HG03108 (cell line): ENCODE data around the gene SLC30A5.

Source experiments
- ATAC-seq: cut with Tn5 transposase; IDR thresholded peaks from one replicate; pipeline ENCODE4 v1.9.1; 2021; ENCODE audit warnings: moderate library complexity; ENCODE audit not compliant: unreplicated experiment

The SLC30A5 gene

DNA sequence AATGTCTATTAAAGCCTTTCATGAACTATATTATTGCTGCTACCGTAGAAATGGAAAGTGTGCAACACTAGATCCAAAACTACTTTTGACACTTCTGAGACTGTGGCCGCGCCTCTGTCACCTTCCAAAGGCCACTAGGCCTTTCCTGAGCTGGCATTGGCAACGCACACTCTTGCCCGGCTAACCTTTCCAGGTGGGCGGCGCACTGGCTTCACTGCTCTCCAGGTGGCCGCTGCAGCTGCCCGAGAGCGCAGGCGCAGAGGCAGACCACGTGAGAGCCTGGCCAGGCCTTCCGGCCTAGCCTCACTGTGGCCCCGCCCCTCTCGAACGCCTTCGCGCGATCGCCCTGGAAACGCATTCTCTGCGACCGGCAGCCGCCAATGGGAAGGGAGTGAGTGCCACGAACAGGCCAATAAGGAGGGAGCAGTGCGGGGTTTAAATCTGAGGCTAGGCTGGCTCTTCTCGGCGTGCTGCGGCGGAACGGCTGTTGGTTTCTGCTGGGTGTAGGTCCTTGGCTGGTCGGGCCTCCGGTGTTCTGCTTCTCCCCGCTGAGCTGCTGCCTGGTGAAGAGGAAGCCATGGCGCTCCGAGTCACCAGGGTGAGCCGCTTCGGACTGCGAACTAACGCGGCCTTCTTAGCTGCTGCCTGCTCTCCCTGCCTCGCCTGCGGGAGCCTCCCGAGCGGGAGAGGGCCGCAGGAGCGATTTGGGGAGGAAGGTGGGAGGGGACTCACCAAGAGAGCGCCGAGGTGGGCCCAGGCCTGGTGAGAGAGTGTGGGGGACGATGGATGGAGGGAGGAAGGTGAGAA lies 73.1 kb downstream of the SLC30A5 start, which contains the start of gene CCNB1:
CCNB1 (plus strand) TSS at position 465 of the 807 bp plus-strand sequence; CDS start at position 578, 113 bp downstream.
- peak; percentile 100 for ATAC-seq

DNA sequence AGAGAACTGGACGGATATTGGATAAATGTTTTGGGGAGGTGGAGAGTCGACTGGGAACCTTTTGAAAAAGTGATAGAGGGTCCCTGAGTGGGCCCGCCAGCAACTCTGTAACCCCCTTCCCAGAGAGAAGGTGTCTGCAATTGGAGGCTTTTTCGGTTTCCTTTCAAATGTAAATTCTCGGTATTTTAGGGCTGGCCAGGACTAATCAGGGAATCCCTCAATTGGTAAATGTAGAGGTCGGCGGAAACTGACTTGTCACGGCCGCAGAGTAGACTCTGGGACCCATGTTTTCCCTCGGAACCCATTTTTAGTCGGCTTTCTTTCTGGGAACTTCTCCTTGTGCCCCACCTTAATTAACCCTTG lies 73.7 kb downstream of the SLC30A5 start:
- ATAC-seq, result no peak

DNA sequence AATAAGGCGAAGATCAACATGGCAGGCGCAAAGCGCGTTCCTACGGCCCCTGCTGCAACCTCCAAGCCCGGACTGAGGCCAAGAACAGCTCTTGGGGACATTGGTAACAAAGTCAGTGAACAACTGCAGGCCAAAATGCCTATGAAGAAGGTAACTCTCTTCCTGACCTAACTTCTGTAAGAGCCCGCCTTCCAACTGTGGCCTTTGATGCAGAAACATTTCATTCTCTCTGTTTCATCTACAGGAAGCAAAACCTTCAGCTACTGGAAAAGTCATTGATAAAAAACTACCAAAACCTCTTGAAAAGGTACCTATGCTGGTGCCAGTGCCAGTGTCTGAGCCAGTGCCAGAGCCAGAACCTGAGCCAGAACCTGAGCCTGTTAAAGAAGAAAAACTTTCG lies 74.1 kb downstream of the SLC30A5 start:
- no peak for ATAC-seq

DNA sequence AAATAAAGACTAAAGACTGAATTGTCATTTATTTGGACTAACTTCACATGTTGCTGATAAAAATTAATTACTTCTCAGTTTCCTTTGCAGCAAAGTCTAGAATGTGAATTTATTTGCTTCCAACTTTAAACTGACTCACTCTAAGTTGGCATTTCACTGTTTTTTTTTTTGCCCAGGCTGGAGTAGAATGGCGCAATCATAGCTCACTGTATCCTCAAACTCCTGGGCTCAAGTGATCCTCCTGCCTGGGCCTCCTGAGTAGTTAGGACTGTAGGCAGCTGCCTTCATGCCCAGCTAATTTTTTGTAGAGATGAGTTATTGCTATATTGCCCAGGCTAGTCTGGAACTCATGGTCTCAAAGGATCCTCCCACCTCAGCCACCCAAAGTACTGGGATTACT lies 76.7 kb downstream of the SLC30A5 start:
- ATAC-seq, result no peak

DNA sequence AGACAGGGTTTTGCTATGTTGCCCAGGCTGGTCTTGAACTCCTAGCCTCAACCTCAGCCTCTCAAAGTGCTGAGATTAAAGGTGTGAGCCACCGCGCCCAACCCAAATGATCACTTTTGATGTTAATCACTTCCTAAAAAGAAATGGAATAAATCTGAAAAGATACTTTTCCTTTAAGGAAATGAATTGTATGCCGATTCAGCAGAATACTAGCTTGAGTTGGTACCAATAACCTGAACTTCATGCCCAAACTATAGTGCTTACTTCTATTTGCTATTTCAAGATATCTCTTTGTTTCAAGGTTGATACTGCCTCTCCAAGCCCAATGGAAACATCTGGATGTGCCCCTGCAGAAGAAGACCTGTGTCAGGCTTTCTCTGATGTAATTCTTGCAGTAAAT lies 77.2 kb downstream of the SLC30A5 start:
- ATAC-seq, result no peak
